Hematopoietic multipotent progenitor cell treated with erythropoietin and hydrocortisone succinate and interleukin-3 and kit ligand, for 8 days (in vitro differentiated cells): ENCODE data around the gene PDE6C.

ENCODE experiments used
- DNase-seq: peaks from one replicate; pipeline ENCODE4 v3.0.0-alpha.2; 2015

Gene PDE6C

DNA sequence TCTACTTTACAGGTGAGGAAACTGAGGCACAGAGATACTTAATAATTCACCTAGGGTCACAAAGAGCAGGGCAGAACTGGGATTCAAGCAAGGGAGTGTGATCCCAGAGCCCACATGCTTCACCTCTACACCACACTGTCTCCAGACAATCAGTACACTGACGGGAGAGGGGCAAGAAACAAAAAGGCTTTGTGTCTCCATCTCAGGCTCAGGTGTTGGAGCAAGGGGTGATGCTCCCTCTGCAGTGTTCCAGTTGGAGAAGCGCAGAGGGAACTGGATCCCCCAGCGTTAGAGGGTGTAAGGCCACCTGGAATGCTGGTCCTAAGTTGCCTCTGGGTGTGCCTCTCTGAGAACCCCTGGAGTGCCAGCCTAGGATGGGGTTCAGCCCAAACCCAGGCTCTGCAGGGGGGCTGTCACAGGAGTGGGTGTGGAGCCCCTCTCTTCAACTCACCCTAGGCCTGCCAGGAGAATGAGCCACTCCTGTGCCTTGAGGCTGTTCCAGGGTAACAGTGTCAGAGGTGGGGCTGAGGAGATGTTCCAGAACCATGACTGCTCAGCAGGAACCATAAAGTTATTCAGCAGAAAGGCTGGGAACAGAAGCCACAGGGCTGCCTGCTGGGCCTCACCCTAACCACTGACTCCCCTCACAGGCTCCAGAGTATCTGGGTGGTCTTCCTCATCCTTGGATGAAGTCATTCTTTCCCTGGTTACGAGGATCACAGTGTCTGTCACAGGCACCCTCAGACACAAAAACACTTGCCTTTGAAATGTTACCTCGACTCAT lies 16.8 kb upstream of the PDE6C start:
- DNase-seq = no peak

GRCh38 chr10:93596539-93596938 lies 15.8 kb upstream of the PDE6C start:
- no peak for DNase-seq

- no peak for DNase-seq
Observed at GRCh38 chr10:93597075-93597599, 15.2 kb upstream of the PDE6C start.

- DNase-seq = no peak
Observed at GRCh38 chr10:93598157-93598556, 14.2 kb upstream of the PDE6C start.

- DNase-seq = no peak
Observed at GRCh38 chr10:93599335-93599734, 13.0 kb upstream of the PDE6C start.

GRCh38 chr10:93599778-93600177 lies 12.6 kb upstream of the PDE6C start:
- DNase-seq = no peak

DNA sequence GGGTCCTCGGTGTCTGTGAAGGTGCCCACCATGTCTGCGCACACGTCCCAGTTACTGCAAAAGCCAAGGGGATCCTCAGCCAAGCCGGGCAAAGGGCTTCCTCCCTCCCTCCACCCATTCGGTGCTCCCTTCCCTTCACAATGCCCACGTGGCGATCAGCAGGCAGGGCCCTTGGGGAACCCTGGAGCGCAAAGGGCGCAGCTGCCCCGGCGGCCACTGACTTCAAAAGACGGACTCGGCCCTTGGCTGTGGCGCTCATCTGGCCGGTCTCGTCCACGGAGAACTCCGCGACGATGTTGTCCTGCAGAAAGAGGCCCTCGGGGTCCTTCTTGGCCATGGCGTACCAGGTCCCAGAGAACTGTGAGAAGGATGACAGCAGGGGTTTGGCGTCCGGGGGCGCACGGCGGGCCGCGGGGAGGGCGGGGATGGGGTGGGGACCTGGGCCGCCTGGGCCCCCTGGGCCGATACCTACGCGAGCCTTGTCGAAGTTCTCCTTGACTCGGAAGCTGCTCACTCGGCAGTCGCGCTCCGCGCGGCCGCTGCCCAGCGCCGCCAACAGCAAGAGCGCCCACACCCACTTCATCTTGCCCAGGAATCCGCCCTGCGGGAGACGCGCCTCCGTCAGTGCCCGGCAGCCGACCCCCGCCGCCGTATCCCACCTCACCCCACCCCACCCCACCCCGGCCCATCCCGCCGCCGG lies 11.7 kb upstream of the PDE6C start:
- DNase-seq = no peak

GRCh38 chr10:93601146-93601773 lies 11.1 kb upstream of the PDE6C start, which contains the start of gene RBP4:
TSS of gene RBP4 (minus strand) at chr10:93601235. CDS start at chr10:93601028, 207 bp downstream.
- DNase-seq = no peak

GRCh38 chr10:93601774-93602162 lies 10.6 kb upstream of the PDE6C start:
- no peak for DNase-seq

- DNase-seq = no peak
Observed at GRCh38 chr10:93603023-93603422, 9.3 kb upstream of the PDE6C start.

DNA sequence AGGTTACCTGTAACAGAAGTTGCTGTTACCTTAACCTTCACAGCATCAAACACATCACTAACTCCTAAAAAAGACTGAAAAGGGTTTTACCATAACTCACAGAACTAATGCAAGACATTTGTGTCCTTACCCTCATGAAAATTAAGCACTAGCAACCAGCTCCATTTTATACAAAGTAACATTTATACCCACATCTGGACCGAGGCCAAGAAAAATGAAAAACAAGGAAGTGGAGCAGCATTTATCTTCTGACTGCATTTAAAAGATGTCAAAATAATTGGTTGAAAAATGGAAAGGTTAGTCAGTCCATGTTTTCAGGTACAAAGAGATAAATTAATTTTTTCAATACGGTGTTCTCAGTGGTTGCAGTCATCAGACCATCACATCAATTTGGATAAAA lies 8.2 kb upstream of the PDE6C start:
- DNase-seq = peak; percentile 3

GRCh38 chr10:93608421-93608820 lies 3.9 kb upstream of the PDE6C start:
- DNase-seq = no peak

GRCh38 chr10:93613126-93613525 lies 789 bp downstream of the PDE6C start:
- no peak for DNase-seq

- no peak for DNase-seq
Observed at GRCh38 chr10:93614101-93614825, 1.9 kb downstream of the PDE6C start.

GRCh38 chr10:93615576-93616235 lies 3.4 kb downstream of the PDE6C start:
- no peak for DNase-seq

- no peak for DNase-seq
Observed at GRCh38 chr10:93620925-93621324, 8.6 kb downstream of the PDE6C start.

GRCh38 chr10:93622942-93623341 lies 10.6 kb downstream of the PDE6C start:
- no peak for DNase-seq

- DNase-seq = no peak
Observed at GRCh38 chr10:93628858-93629257, 16.5 kb downstream of the PDE6C start.

DNA sequence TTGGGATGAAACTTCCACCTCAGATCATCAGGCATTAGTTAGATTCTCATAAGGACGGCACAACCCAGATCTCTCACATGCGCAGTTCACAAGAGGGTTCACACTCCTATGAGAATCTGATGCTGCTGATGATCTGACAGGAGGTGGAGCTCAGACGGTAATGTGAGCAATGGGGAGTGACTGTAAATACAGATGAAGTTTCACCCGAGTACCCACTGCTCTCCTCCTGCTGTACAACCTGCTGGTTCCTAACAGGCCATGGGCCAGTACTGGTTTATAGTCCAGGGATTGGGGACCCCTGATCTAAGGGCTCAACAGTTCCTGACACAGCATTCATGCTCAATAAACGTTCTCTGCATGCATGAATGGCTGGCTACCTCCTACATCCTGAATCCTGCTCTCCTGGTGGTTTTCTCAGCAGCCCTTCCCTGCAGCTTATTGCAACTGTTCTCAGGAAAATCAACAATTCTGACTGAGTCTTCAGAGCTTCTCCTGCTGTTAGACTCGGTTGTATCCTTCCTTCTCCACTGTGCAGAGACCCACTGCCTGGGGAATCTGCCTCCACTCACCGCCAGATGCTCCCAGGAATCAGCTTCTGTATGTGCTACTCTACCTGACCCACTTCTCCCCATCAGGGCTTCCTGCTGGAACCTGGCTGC lies 17.4 kb downstream of the PDE6C start:
- DNase-seq = no peak

DNA sequence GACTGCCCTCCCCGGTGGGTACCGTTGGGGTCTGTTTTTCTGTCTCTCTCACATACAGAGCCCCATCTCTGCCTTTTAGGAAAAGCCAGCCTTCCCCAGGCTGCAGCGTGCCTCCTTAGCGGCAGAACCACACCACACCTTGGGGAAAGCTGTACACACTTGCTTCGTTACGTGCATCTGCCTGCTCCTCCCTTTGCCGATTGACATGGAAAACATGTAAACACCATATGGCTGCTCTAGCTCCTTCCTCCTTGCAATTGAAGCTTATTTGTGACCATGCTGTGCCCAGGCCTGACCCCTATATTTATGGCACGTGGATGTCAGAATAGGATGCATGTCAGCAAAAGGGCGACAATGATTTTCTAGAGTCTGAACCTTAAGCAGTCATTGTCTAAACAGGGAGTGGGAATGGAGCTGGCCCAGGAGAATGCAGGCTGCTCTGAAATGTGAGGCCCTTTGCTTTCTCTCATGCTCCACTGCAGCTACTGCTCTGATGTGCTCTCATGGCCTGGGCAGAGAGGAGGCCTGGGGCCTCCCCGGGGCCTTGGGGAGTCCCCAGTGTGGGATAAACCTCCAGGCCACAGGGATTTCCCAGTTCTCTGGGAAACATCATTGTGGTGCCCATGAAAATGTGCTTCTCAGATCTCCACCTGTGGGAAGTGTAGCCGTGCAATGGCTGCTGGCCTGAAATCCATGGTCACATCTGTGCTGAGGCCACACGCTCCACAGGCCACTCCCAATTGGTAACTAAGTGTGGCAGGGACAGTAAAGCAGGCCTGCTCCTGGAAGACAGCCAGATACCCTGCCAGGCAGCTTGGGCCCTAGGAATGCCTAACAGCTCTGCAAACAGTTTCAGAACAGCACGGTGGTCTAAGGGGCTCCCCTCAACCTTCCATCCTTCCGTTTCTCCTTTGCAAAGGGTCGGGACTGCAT lies 18.6 kb downstream of the PDE6C start:
- no peak for DNase-seq

GRCh38 chr10:93639791-93640190 lies 27.5 kb downstream of the PDE6C start:
- DNase-seq = no peak
